ENCODE data around the gene MIB2. TPM values are rescaled to one million over a fixed set of nuclear protein-coding genes. Genes with fewer than 3 reads are reported as not detected.

The MIB2 gene
- total RNA-seq, 1 experiment from 2014 or later = 38.7 TPM

DNA sequence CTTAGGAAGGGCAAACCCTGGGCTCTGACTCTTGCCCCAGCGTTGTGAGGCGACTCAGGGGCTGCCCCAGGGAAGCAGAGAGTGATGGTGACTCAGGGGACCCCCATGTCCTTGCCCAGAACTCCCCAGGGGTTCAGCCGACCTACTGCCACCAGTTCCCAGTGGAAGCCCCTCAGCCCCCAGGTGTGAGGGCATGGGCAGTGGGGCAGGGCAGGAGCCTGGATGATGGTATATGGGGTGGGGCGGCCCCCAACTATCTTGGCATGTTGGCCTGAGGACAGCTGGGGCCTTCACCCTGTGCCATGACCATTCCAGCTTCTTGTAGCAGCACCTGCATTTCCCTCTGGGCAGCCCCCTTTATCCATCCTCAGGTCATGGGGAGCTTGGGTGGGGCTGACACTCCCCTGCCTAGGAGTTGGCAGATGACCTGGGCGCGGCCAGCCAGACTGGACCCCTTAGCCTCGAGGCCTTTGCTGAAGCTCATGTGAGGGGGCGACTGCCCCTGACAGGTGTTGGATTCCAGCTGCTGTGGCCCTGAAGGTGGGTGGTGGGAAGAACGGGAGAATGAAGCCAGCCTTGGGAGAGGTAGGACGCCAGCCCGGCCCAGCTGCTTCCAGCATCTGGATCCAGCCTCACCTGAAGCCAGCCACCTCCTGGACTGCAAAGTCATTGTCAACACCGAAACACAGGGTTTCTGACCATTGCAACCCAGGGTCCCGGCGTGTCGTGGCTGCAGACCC, 13.6 kb upstream of the MIB2 start:
- Histone ChIP-seq H3K9me3 (ENCODE audit: low read depth, low read length, poor library complexity, severe bottlenecking) (no peaks in the 10 kb centered on the region), H3K27me3 (replicated peaks; ENCODE audit: insufficient read depth, low read depth, low read length, poor library complexity) (no peaks in the 10 kb centered on the region), H3K4me1 (ENCODE audit: insufficient read depth, low read length, poor library complexity, severe bottlenecking) (no peaks in the 10 kb centered on the region), H3K27ac (ENCODE audit: low read depth, low read length, poor library complexity, severe bottlenecking) (no peak overlapping the region), H3K4me3 (ENCODE audit: low read depth, low read length, poor library complexity, severe bottlenecking) (no peak overlapping the region), H3K36me3 (ENCODE audit: insufficient read depth, low read length, poor library complexity, severe bottlenecking) (no peaks in the 10 kb centered on the region)
- intact Hi-C loops (cut with micrococcal nuclease; ENCODE audit: unreplicated experiment) = no loop called here
- TF ChIP-seq EZH2 (IDR thresholded peaks at IDR 0.05; ENCODE audit: borderline replicate concordance, low read depth, low read length, poor library complexity, severe bottlenecking) = no peak
- TF ChIP-seq, protein P1, sequence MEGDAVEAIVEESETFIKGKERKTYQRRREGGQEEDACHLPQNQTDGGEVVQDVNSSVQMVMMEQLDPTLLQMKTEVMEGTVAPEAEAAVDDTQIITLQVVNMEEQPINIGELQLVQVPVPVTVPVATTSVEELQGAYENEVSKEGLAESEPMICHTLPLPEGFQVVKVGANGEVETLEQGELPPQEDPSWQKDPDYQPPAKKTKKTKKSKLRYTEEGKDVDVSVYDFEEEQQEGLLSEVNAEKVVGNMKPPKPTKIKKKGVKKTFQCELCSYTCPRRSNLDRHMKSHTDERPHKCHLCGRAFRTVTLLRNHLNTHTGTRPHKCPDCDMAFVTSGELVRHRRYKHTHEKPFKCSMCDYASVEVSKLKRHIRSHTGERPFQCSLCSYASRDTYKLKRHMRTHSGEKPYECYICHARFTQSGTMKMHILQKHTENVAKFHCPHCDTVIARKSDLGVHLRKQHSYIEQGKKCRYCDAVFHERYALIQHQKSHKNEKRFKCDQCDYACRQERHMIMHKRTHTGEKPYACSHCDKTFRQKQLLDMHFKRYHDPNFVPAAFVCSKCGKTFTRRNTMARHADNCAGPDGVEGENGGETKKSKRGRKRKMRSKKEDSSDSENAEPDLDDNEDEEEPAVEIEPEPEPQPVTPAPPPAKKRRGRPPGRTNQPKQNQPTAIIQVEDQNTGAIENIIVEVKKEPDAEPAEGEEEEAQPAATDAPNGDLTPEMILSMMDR (conservative IDR thresholded peaks at IDR 0.05; ENCODE audit: low read depth, low read length) = no peak
- ChIA-PET CTCF (no interaction called here), POLR2A (ENCODE audit: low non-redundant PET) (no interaction called here)
- no peak for DNase-seq (ENCODE audit: low spot score)
- BruUV-seq (replicated peaks) = no TSS peak

DNA sequence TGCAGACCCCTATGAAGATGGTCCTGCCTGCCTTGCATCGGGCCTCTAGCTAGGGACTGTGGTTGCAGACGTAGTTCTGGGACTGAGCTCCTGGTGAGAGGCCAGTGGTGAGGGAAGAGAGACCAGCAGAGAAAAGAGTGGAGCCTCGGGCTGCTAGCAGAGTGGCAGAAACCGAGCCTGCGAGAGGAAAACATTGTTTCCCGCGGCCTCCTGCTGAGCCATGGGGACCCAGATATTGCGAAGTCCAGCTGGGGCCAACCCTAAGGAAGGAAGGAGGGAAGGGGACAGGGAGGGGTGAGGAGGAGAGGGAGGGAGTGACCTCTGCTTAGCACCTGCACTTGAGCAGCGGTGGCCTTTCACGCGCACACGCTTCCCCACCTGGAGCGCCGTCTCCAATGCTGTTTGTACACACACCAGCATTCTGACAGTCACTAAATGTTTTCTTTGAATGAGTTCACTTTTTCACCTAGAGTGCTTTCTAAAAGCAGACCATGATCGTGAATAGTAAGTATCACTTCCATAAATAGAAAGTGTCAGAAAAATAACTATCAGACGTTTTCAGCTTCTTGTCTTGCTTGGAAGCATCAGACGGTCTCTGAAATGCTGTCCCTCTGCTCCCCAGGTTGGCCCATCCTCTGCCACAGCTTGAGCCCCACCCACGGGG, 12.9 kb upstream of the MIB2 start:
- BruUV-seq (replicated peaks) = no TSS peak
- no peak for DNase-seq (ENCODE audit: low spot score)
- H3K27me3 ChIP-seq (replicated peaks; ENCODE audit: insufficient read depth, low read depth, low read length, poor library complexity) = no peaks in the 10 kb centered on the region
- H3K4me1 ChIP-seq (ENCODE audit: insufficient read depth, low read length, poor library complexity, severe bottlenecking) = no peaks in the 10 kb centered on the region
- ChIA-PET POLR2A (ENCODE audit: low non-redundant PET) (no interaction called here), CTCF (no interaction called here)
- intact Hi-C loops (cut with micrococcal nuclease; ENCODE audit: unreplicated experiment) = no loop called here
- no peaks in the 10 kb centered on the region for H3K36me3 ChIP-seq (ENCODE audit: insufficient read depth, low read length, poor library complexity, severe bottlenecking)
- no peak overlapping the region for H3K27ac ChIP-seq (ENCODE audit: low read depth, low read length, poor library complexity, severe bottlenecking)
- H3K4me3 ChIP-seq (ENCODE audit: low read depth, low read length, poor library complexity, severe bottlenecking) = no peak overlapping the region
- TF ChIP-seq, protein P1 (conservative IDR thresholded peaks at IDR 0.05; ENCODE audit: low read depth, low read length) = no peak
- TF ChIP-seq EZH2 (IDR thresholded peaks at IDR 0.05; ENCODE audit: borderline replicate concordance, low read depth, low read length, poor library complexity, severe bottlenecking) = no peak
- no peaks in the 10 kb centered on the region for H3K9me3 ChIP-seq (ENCODE audit: low read depth, low read length, poor library complexity, severe bottlenecking)

DNA sequence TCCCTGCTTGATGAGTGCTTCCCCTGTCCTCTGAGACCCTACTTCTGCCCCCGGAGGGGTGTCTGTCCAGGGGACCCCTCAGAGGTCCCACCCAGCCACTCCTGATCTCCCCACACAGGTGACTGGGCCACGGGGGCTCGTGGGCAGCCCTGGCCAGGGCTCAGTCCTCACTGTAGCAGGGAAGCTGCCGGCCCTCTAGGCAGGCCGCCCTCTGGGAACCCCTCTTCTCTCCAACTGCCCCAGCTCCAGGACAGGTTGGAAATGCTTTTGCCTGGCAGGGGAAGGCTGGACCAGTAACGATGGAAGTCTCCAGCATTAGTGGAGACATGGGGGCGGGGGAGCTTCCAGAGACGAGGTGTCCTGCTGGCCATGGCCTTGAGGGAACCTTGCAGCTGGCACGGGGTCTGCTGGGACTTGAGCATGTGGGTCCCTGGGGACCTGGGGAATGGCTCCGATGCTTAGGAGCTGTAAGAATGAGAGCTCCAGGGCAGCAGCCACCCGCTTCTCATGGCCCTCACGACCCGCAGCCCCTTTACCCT, 12.3 kb upstream of the MIB2 start:
- TF ChIP-seq, protein P1 (conservative IDR thresholded peaks at IDR 0.05; ENCODE audit: low read depth, low read length) = no peak
- TF ChIP-seq EZH2 (IDR thresholded peaks at IDR 0.05; ENCODE audit: borderline replicate concordance, low read depth, low read length, poor library complexity, severe bottlenecking) = no peak
- Histone ChIP-seq H3K27ac (ENCODE audit: low read depth, low read length, poor library complexity, severe bottlenecking) (no peak overlapping the region), H3K36me3 (ENCODE audit: insufficient read depth, low read length, poor library complexity, severe bottlenecking) (no peaks in the 10 kb centered on the region), H3K4me3 (ENCODE audit: low read depth, low read length, poor library complexity, severe bottlenecking) (no peak overlapping the region), H3K9me3 (ENCODE audit: low read depth, low read length, poor library complexity, severe bottlenecking) (no peaks in the 10 kb centered on the region), H3K27me3 (replicated peaks; ENCODE audit: insufficient read depth, low read depth, low read length, poor library complexity) (no peaks in the 10 kb centered on the region), H3K4me1 (ENCODE audit: insufficient read depth, low read length, poor library complexity, severe bottlenecking) (no peaks in the 10 kb centered on the region)
- ChIA-PET CTCF (no interaction called here), POLR2A (ENCODE audit: low non-redundant PET) (no interaction called here)
- intact Hi-C loops (cut with micrococcal nuclease; ENCODE audit: unreplicated experiment) = no loop called here
- no peak for DNase-seq (ENCODE audit: low spot score)
- no TSS peak for BruUV-seq (replicated peaks)
